Psoas muscle (tissue), 8 donors: ENCODE results near the gene HECTD1. TPM values are rescaled to one million over a fixed set of nuclear protein-coding genes. Genes with fewer than 3 reads are reported as not detected.
"Not testable (repeated sequence)": the region's sequence is repeated elsewhere in the genome, so short reads cannot be mapped to it uniquely, and the experiment has no call there.

ENCODE experiments used
- ATAC-seq, 4 donors: fragments of 200-7000 bp; cut with Tn5 transposase; one replicate each; pipeline ENCODE4 v1.9.1; 2020; ENCODE audit warnings: moderate library complexity in 3 of 4, mild to moderate bottlenecking in 2 of 4
- DNase-seq, 2 donors: peaks; one replicate each; pipeline ENCODE4 v3.0.0-alpha.2; 2020
- H3K27ac ChIP-seq: fragments of 200-600 bp; one replicate; pipeline ENCODE4 v1.8.0; 2022
- H3K27me3 ChIP-seq, 3 donors: fragments of 200-600 bp in 1 of 3; one replicate each; pipeline versions ENCODE4 v1.6.1 to v1.8.0; 2013 to 2022; ENCODE audit warnings: low read length in 2 of 3, mild to moderate bottlenecking in 2 of 3, moderate library complexity in 1 of 3; ENCODE audit not compliant: insufficient read depth in 3 of 3
- H3K36me3 ChIP-seq, 2 donors: fragments of 200-600 bp in 1 of 2; one replicate each; pipeline versions ENCODE4 v1.6.1 to v1.8.0; 2013 to 2022; ENCODE audit warnings: low read depth in 1 of 2, mild to moderate bottlenecking in 1 of 2, moderate library complexity in 1 of 2; ENCODE audit not compliant: insufficient read depth in 1 of 2
- H3K4me1 ChIP-seq: fragments of 200-600 bp; one replicate; pipeline ENCODE4 v1.8.0; 2022
- H3K4me3 ChIP-seq: fragments of 200-600 bp; one replicate; pipeline ENCODE4 v1.8.0; 2022; ENCODE audit warnings: mild to moderate bottlenecking
- H3K9me3 ChIP-seq: fragments of 200-600 bp; one replicate; pipeline ENCODE4 v1.8.0; 2022
- CTCF ChIP-seq: fragments of 200-600 bp; IDR thresholded peaks from one replicate; pipeline ENCODE4 v1.8.0; 2022; ENCODE audit warnings: antibody characterized with exemption
- WGBS, 3 donors: extraction: QIAGEN DNeasy Blood & Tissue Kit; methylation state at CpG; one replicate each; pipeline versions ENCODE4 v1.1.6 to v1.1.7; 2013; 5-methylcytosine and 5-hydroxymethylcytosine counted together
- intact Hi-C, 2 donors: fragments of 100-400 bp; cut with DNase I; formaldehyde crosslinking; loops; one replicate each; pipeline versions ENCODE4 v1.11.0 to v1.14.2; 2022
- polyA plus RNA-seq, 3 donors: library from polyadenylated mRNA; stranded (reverse); fragments of 200-250 nt; gene quantifications; one replicate each; pipeline ENCODE4 v1.2.3, GENCODE V29; 2013
- total RNA-seq, 4 donors: library from RNA; stranded (reverse); fragmentation: NEBNext Ultra II Directional in 2 of 4; extraction: Animal tissue kit (Norgen Biotek cat#: 25700) in 2 of 4; gene quantifications; one replicate each; pipeline versions ENCODE4 v1.2.1 to v1.2.4, GENCODE V29; 2021 to 2023
- donor health status: healthy with polysubstance abuse.
- donor health status: DM: no; HTN: no; CAD: no; lungs with moderate emphysema.
- donor health status: Bipolar disorder and iron deficiency.
- donor health status: healthy.
- donor health status: DM: yes; HTN: yes; CAD: no.
- donor health status: DM: no; HTN: no; CAD: no.
- donor health status: DM: no; HTN: no; CAD: no.
- donor health status: DM: yes; HTN: yes; CAD: no.

The HECTD1 gene
- total and polyA plus RNA-seq, 7 donors = 151 to 405 (median 217) TPM

- Histone ChIP-seq H3K27ac (no peak overlapping the region), H3K9me3 (no peaks in the 10 kb centered on the region), H3K36me3 (peaks cover 0 to 11% of the 10 kb centered on the region in 2 donors), H3K4me1 (no peaks in the 10 kb centered on the region), H3K4me3 (no peak overlapping the region), H3K27me3 (no peaks in the 10 kb centered on the region)
- TF ChIP-seq CTCF = no peak
- WGBS, 3 donors = 92 to 100% (median 95%) methylated on average over 2 of the region's 2 CpGs
- ATAC-seq (no peak), DNase-seq (no peak)
- intact Hi-C loops = no loop called here
These were observed 136.4 kb downstream of the HECTD1 start for GRCh38 chr14:31071151-31071550.

GRCh38 chr14:31070431-31070830 is 137.2 kb downstream of the HECTD1 start:
- intact Hi-C loops = no loop called here
- H3K27ac ChIP-seq = no peak overlapping the region
- H3K9me3 ChIP-seq = no peaks in the 10 kb centered on the region
- DNase-seq (no peak), ATAC-seq (peak in 1 of 4 donors; percentile 58)
- no peak overlapping the region for H3K4me3 ChIP-seq
- no peak for TF ChIP-seq CTCF
- H3K4me1 ChIP-seq = no peaks in the 10 kb centered on the region
- peaks cover 0 to 11% of the 10 kb centered on the region in 2 donors for H3K36me3 ChIP-seq
- WGBS, 3 donors = 95% methylated on average over 5 of the region's 5 CpGs
- no peaks in the 10 kb centered on the region for H3K27me3 ChIP-seq

GRCh38 chr14:31069343-31069742 is 138.2 kb downstream of the HECTD1 start:
- no peak overlapping the region for H3K4me3 ChIP-seq
- WGBS, 3 donors = 94 to 98% (median 94%) methylated on average over 3 of the region's 3 CpGs
- no peaks in the 10 kb centered on the region for H3K9me3 ChIP-seq
- TF ChIP-seq CTCF = no peak
- H3K4me1 ChIP-seq = no peaks in the 10 kb centered on the region
- intact Hi-C loops = no loop called here
- ATAC-seq (no peak), DNase-seq (no peak)
- no peaks in the 10 kb centered on the region for H3K27me3 ChIP-seq
- peaks cover 0 to 6% of the 10 kb centered on the region in 2 donors for H3K36me3 ChIP-seq
- H3K27ac ChIP-seq = no peak overlapping the region

DNA sequence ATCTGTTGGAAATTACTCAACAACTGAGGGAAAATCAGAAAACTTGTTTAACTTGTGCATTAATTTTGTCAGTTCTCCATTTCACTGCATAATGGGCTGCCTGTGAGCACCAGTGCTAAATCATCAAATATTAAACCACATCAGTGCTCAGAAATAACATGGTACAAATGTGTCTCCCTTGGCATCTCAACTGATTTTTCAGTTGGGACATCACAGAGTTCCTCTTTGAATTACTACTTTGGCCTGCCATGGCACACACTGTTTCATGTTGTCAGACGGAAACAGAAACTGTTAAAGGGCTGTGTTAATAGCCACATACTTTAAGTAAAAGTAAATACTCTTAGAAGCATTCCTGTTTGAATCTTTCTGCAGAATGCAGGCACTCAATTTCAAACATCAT is 139.4 kb downstream of the HECTD1 start:
- no peaks in the 10 kb centered on the region for H3K27me3 ChIP-seq
- no peak overlapping the region for H3K4me3 ChIP-seq
- no peaks in the 10 kb centered on the region for H3K4me1 ChIP-seq
- peaks cover 0 to 3% of the 10 kb centered on the region in 2 donors for H3K36me3 ChIP-seq
- intact Hi-C loops = no loop called here
- no peak overlapping the region for H3K27ac ChIP-seq
- no peak for DNase-seq
- ATAC-seq = peak in 2 of 4 donors; percentile 59 to 75
- TF ChIP-seq CTCF = no peak
- 40 to 83% (median 72%) methylated on average over 1 of the region's 1 CpG for WGBS, 3 donors
- no peaks in the 10 kb centered on the region for H3K9me3 ChIP-seq

DNA sequence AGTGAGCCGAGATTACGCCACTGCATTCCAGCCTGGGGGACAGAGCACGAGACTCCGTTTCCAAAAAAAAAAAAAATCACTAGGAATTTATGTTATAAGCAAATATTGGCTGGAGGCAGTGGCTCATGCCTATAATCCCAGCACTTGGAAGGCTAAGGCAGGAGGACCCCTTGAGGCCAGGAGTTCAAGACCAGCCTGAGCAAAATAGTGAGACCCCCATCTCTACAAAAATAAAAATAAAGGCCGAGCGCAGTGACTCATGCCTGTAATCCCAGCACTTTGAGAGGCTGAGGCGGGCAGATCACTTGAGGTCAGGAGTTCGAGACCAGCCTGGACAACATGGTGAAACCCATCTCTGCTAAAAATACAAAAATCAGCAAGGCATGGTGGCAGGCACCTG is 144.7 kb downstream of the HECTD1 start:
- H3K36me3 ChIP-seq, ATAC-seq, H3K27ac ChIP-seq, intact Hi-C loops, DNase-seq, H3K9me3 ChIP-seq, H3K4me3 ChIP-seq, H3K27me3 ChIP-seq: not testable (repeated sequence)
- 89 to 92% (median 90%) methylated on average over 8 of the region's 8 CpGs for WGBS, 3 donors
- H3K4me1 ChIP-seq = peaks cover 37% of the 10 kb centered on the region
